Uterus (tissue), 2 donors: ENCODE measurements around the gene RPIA.

ENCODE experiments used
- CTCF ChIP-seq, 4 experiments: fragments of 200-600 bp in 2 of 4; fragments of 450-650 bp in 2 of 4; sonication (generic) in 2 of 4; IDR thresholded peaks; one replicate each; pipeline ENCODE4 v1.5.1; 2016 to 2019; ENCODE audit warnings: antibody characterized with exemption in 4 of 4, mild to moderate bottlenecking in 2 of 4, moderate library complexity in 1 of 4
- POLR2A ChIP-seq, 2 donors: fragments of 450-650 bp; IDR thresholded peaks; one replicate each; pipeline ENCODE4 v1.6.1; 2016; ENCODE audit warnings: antibody characterized with exemption in 2 of 2, mild to moderate bottlenecking in 1 of 2, moderate library complexity in 1 of 2

- TF ChIP-seq CTCF (IDR thresholded peaks at IDR 0.05) = no peak
- no peak for TF ChIP-seq POLR2A (IDR thresholded peaks at IDR 0.05)
These were observed 7.2 kb downstream of the RPIA start for GRCh38 chr2:88698498-88699233.
